ENCODE measurements around the gene CISH.

The CISH gene

GRCh38 chr3:50611464-50612233, at the start of gene CISH:
CISH (minus strand) TSS chr3:50611774; CDS start chr3:50611650, 124 bp downstream.
- peak; percentile 93 for DNase-seq

GRCh38 chr3:50660386-50660785, 48.8 kb upstream of the CISH start:
- no peak for DNase-seq

- DNase-seq, result no peak
Observed at GRCh38 chr3:50658831-50659230, 47.3 kb upstream of the CISH start.

GRCh38 chr3:50658416-50658815, 46.8 kb upstream of the CISH start:
- DNase-seq, result no peak

- no peak for DNase-seq
Observed at GRCh38 chr3:50657816-50658215, 46.2 kb upstream of the CISH start.

- DNase-seq, result no peak
Observed at GRCh38 chr3:50657407-50657806, 45.8 kb upstream of the CISH start.

- no peak for DNase-seq
Observed at GRCh38 chr3:50656417-50657195, 45.0 kb upstream of the CISH start.

- peak; percentile 13 for DNase-seq
Observed at GRCh38 chr3:50655009-50655830, 43.6 kb upstream of the CISH start.

GRCh38 chr3:50653937-50654595, 42.5 kb upstream of the CISH start:
- DNase-seq, result no peak

GRCh38 chr3:50652709-50653108, 41.1 kb upstream of the CISH start:
- DNase-seq, result peak; percentile 73

GRCh38 chr3:50651920-50652529, 40.5 kb upstream of the CISH start:
- DNase-seq, result no peak

- DNase-seq, result no peak
Observed at GRCh38 chr3:50651445-50651844, 39.9 kb upstream of the CISH start.

- no peak for DNase-seq
Observed at GRCh38 chr3:50650018-50650417, 38.4 kb upstream of the CISH start.

- DNase-seq, result no peak
Observed at GRCh38 chr3:50649451-50649931, 37.9 kb upstream of the CISH start.

- DNase-seq, result no peak
Observed at GRCh38 chr3:50648944-50649343, 37.4 kb upstream of the CISH start.

GRCh38 chr3:50648313-50648712, 36.7 kb upstream of the CISH start:
- no peak for DNase-seq

GRCh38 chr3:50645378-50645777, 33.8 kb upstream of the CISH start:
- DNase-seq, result no peak

- DNase-seq, result no peak
Observed at GRCh38 chr3:50644561-50644960, 33.0 kb upstream of the CISH start.

- no peak for DNase-seq
Observed at GRCh38 chr3:50642382-50642781, 30.8 kb upstream of the CISH start.

GRCh38 chr3:50639055-50639494, 27.5 kb upstream of the CISH start:
- no peak for DNase-seq

GRCh38 chr3:50637945-50638344, 26.4 kb upstream of the CISH start:
- no peak for DNase-seq

- no peak for DNase-seq
Observed at GRCh38 chr3:50637011-50637410, 25.4 kb upstream of the CISH start.
